ENCODE measurements around the gene PLEKHG4B. TPM values are rescaled to one million over a fixed set of nuclear protein-coding genes. Genes with fewer than 3 reads are reported as not detected.
"Not testable (repeated sequence)": the region's sequence is repeated elsewhere in the genome, so short reads cannot be mapped to it uniquely, and the experiment has no call there.

PLEKHG4B gene
- polyA plus RNA-seq, 1 donor from 2014 or later, result 0.78 TPM

- TF ChIP-seq SMC3 (conservative IDR thresholded peaks at IDR 0.05; ENCODE audit: poor library complexity) (no peak), RAD21 (conservative IDR thresholded peaks at IDR 0.05) (no peak), EP300 (conservative IDR thresholded peaks at IDR 0.05; ENCODE audit: poor library complexity, severe bottlenecking) (no peak), REST (IDR thresholded peaks at IDR 0.05; ENCODE audit: borderline replicate concordance) (no peak), MXI1 (conservative IDR thresholded peaks at IDR 0.05; ENCODE audit: poor library complexity, severe bottlenecking) (no peak), EZH2 (IDR thresholded peaks at IDR 0.05; ENCODE audit: borderline replicate concordance, insufficient read depth, low read length, poor library complexity, severe bottlenecking) (no peak)
- H3K9me3 ChIP-seq (ENCODE audit: low read length), result no peaks in the 10 kb centered on the region
- H3K27me3 ChIP-seq (ENCODE audit: insufficient read depth, low read depth, low read length), result no peaks in the 10 kb centered on the region
- no peak overlapping the region for H3K4me3 ChIP-seq (ENCODE audit: low read length)
- H3K36me3 ChIP-seq (ENCODE audit: insufficient read depth, low read length), result no peaks in the 10 kb centered on the region
- no peak overlapping the region for H2AFZ ChIP-seq (ENCODE audit: low read depth, low read length)
- no peaks in the 10 kb centered on the region for H3F3A ChIP-seq (ENCODE audit: insufficient read depth, low read length, poor library complexity, severe bottlenecking)
- H3K4me2 ChIP-seq (ENCODE audit: low read length), result no peak overlapping the region
- H3K9me2 ChIP-seq (ENCODE audit: insufficient read depth, low read length), result no peaks in the 10 kb centered on the region
- no peak overlapping the region for H3K27ac ChIP-seq (ENCODE audit: low read length)
- no peaks in the 10 kb centered on the region for H4K20me1 ChIP-seq (ENCODE audit: insufficient read depth)
- no peak overlapping the region for H3K9ac ChIP-seq (ENCODE audit: low read length)
- peaks cover 21% of the 10 kb centered on the region for H3K79me2 ChIP-seq (replicated peaks; ENCODE audit: insufficient read depth, low read length)
These were observed 115.6 kb downstream of the PLEKHG4B start for GRCh38 chr5:207599-207998.

GRCh38 chr5:208449-209114 lies 116.6 kb downstream of the PLEKHG4B start:
- H4K20me1 ChIP-seq (ENCODE audit: insufficient read depth), result no peaks in the 10 kb centered on the region
- no peak for TF ChIP-seq SMC3 (conservative IDR thresholded peaks at IDR 0.05; ENCODE audit: poor library complexity)

GRCh38 chr5:213803-214395 lies 121.9 kb downstream of the PLEKHG4B start:
- H3K79me2 ChIP-seq (replicated peaks; ENCODE audit: insufficient read depth, low read length), result peaks cover 17% of the 10 kb centered on the region
- no peak for TF ChIP-seq EZH2 (IDR thresholded peaks at IDR 0.05; ENCODE audit: borderline replicate concordance, insufficient read depth, low read length, poor library complexity, severe bottlenecking)
- TF ChIP-seq CTCF (IDR thresholded peaks at IDR 0.05; ENCODE audit: poor library complexity, severe bottlenecking), result no peak
- no peak for TF ChIP-seq EP300 (conservative IDR thresholded peaks at IDR 0.05; ENCODE audit: poor library complexity, severe bottlenecking)
- no peak for TF ChIP-seq SMC3 (conservative IDR thresholded peaks at IDR 0.05; ENCODE audit: poor library complexity)

More at GRCh38 chr5:208449-209114, 116.6 kb downstream of the PLEKHG4B start:
- H3K9me3 ChIP-seq (ENCODE audit: low read length), result no peaks in the 10 kb centered on the region
- no peak overlapping the region for H2AFZ ChIP-seq (ENCODE audit: low read depth, low read length)
- no peak overlapping the region for H3K9ac ChIP-seq (ENCODE audit: low read length)
- H3K9me2 ChIP-seq (ENCODE audit: insufficient read depth, low read length), result no peaks in the 10 kb centered on the region
- no peaks in the 10 kb centered on the region for H3K36me3 ChIP-seq (ENCODE audit: insufficient read depth, low read length)
- no peak overlapping the region for H3K4me3 ChIP-seq (ENCODE audit: low read length)
- peaks cover 23% of the 10 kb centered on the region for H3K79me2 ChIP-seq (replicated peaks; ENCODE audit: insufficient read depth, low read length)
- H3K4me2 ChIP-seq (ENCODE audit: low read length), result no peak overlapping the region
- no peak overlapping the region for H3K27ac ChIP-seq (ENCODE audit: low read length)
- no peaks in the 10 kb centered on the region for H3K27me3 ChIP-seq (ENCODE audit: insufficient read depth, low read depth, low read length)
- no peaks in the 10 kb centered on the region for H3F3A ChIP-seq (ENCODE audit: insufficient read depth, low read length, poor library complexity, severe bottlenecking)

GRCh38 chr5:215256-215655 lies 123.3 kb downstream of the PLEKHG4B start:
- not testable (repeated sequence) for H3K4me2 ChIP-seq (ENCODE audit: low read length); H3K9ac ChIP-seq (ENCODE audit: low read length); H3K9me2 ChIP-seq (ENCODE audit: insufficient read depth, low read length); H2AFZ ChIP-seq (ENCODE audit: low read depth, low read length); H3F3A ChIP-seq (ENCODE audit: insufficient read depth, low read length, poor library complexity, severe bottlenecking); H3K27ac ChIP-seq (ENCODE audit: low read length); H3K36me3 ChIP-seq (ENCODE audit: insufficient read depth, low read length); H3K4me3 ChIP-seq (ENCODE audit: low read length); H3K27me3 ChIP-seq (ENCODE audit: insufficient read depth, low read depth, low read length); H4K20me1 ChIP-seq (ENCODE audit: insufficient read depth); H3K9me3 ChIP-seq (ENCODE audit: low read length)
- peaks cover 23% of the 10 kb centered on the region for H3K79me2 ChIP-seq (replicated peaks; ENCODE audit: insufficient read depth, low read length)

More at GRCh38 chr5:213803-214395, 121.9 kb downstream of the PLEKHG4B start:
- no peaks in the 10 kb centered on the region for H3K9me3 ChIP-seq (ENCODE audit: low read length)
- H3K9ac ChIP-seq (ENCODE audit: low read length), result no peak overlapping the region
- H4K20me1 ChIP-seq (ENCODE audit: insufficient read depth), result no peaks in the 10 kb centered on the region
- H3K9me2 ChIP-seq (ENCODE audit: insufficient read depth, low read length), result no peaks in the 10 kb centered on the region
- H3K4me3 ChIP-seq (ENCODE audit: low read length), result no peak overlapping the region
- H2AFZ ChIP-seq (ENCODE audit: low read depth, low read length), result no peak overlapping the region
- no peaks in the 10 kb centered on the region for H3K27me3 ChIP-seq (ENCODE audit: insufficient read depth, low read depth, low read length)
- H3K36me3 ChIP-seq (ENCODE audit: insufficient read depth, low read length), result no peaks in the 10 kb centered on the region
- H3F3A ChIP-seq (ENCODE audit: insufficient read depth, low read length, poor library complexity, severe bottlenecking), result no peaks in the 10 kb centered on the region
- H3K4me2 ChIP-seq (ENCODE audit: low read length), result no peak overlapping the region
- no peak overlapping the region for H3K27ac ChIP-seq (ENCODE audit: low read length)

- H2AFZ ChIP-seq (ENCODE audit: low read depth, low read length); H3K4me3 ChIP-seq (ENCODE audit: low read length); H3K9me2 ChIP-seq (ENCODE audit: insufficient read depth, low read length); H3K27me3 ChIP-seq (ENCODE audit: insufficient read depth, low read depth, low read length); H3K4me2 ChIP-seq (ENCODE audit: low read length); H3K36me3 ChIP-seq (ENCODE audit: insufficient read depth, low read length); H4K20me1 ChIP-seq (ENCODE audit: insufficient read depth); H3F3A ChIP-seq (ENCODE audit: insufficient read depth, low read length, poor library complexity, severe bottlenecking); H3K27ac ChIP-seq (ENCODE audit: low read length); H3K9ac ChIP-seq (ENCODE audit: low read length); H3K9me3 ChIP-seq (ENCODE audit: low read length): not testable (repeated sequence)
- peaks cover 27% of the 10 kb centered on the region for H3K79me2 ChIP-seq (replicated peaks; ENCODE audit: insufficient read depth, low read length)
These were observed 124.1 kb downstream of the PLEKHG4B start for GRCh38 chr5:216076-216475.
